ENCODE measurements around the gene NSUN7. TPM values are rescaled to one million over a fixed set of nuclear protein-coding genes. Genes with fewer than 3 reads are reported as not detected.

Gene NSUN7
- total and polyA plus RNA-seq, 9 donors = 2.0 to 12.5 (median 3.3) TPM

GRCh38 chr4:40737879-40738278, 11.9 kb upstream of the NSUN7 start:
- 63 to 76% (median 69%) methylated on average over 2 of the region's 2 CpGs for WGBS, 3 donors
- no peak for DNase-seq
- Histone ChIP-seq H3K36me3 (no peaks in the 10 kb centered on the region), H3K9me3 (no peaks in the 10 kb centered on the region), H3K27me3 (no peaks in the 10 kb centered on the region), H3K27ac (no peak overlapping the region), H3K4me1 (ENCODE audit: insufficient read depth) (no peaks in the 10 kb centered on the region), H3K4me3 (no peak overlapping the region)
- TF ChIP-seq CTCF (IDR thresholded peaks at IDR 0.05) = no peak
- TF ChIP-seq POLR2A (IDR thresholded peaks at IDR 0.05) = no peak
- TF ChIP-seq EP300 (IDR thresholded peaks at IDR 0.05) = no peak
- intact Hi-C loops (cut with DNase I) = loop anchor here in 1 of 4 donors (10.0 kb wide), 1 partner anchor 167 kb away; no protein-coding TSS in a partner anchor

GRCh38 chr4:40739347-40739746, 10.4 kb upstream of the NSUN7 start:
- intact Hi-C loops (cut with DNase I) = loop anchor here in 1 of 4 donors (10.0 kb wide), 1 partner anchor 165 kb away; no protein-coding TSS in a partner anchor
- no peaks in the 10 kb centered on the region for H3K27me3 ChIP-seq

GRCh38 chr4:40744218-40744617, 5.5 kb upstream of the NSUN7 start:
- Histone ChIP-seq H3K27ac (no peak overlapping the region), H3K27me3 (no peaks in the 10 kb centered on the region), H3K4me3 (no peak overlapping the region), H3K4me1 (ENCODE audit: insufficient read depth) (no peaks in the 10 kb centered on the region), H3K36me3 (no peaks in the 10 kb centered on the region), H3K9me3 (no peaks in the 10 kb centered on the region)
- 60 to 69% (median 65%) methylated on average over 3 of the region's 3 CpGs for WGBS, 3 donors
- no peak for TF ChIP-seq POLR2A (IDR thresholded peaks at IDR 0.05)
- TF ChIP-seq CTCF (IDR thresholded peaks at IDR 0.05) = no peak
- TF ChIP-seq EP300 (IDR thresholded peaks at IDR 0.05) = no peak
- DNase-seq = no peak
- intact Hi-C loops (cut with DNase I) = no loop called here

More at GRCh38 chr4:40739347-40739746, 10.4 kb upstream of the NSUN7 start:
- H3K9me3 ChIP-seq = no peaks in the 10 kb centered on the region
- DNase-seq = no peak
- H3K4me1 ChIP-seq (ENCODE audit: insufficient read depth) = no peaks in the 10 kb centered on the region
- no peak overlapping the region for H3K27ac ChIP-seq
- no peak for TF ChIP-seq POLR2A (IDR thresholded peaks at IDR 0.05)
- TF ChIP-seq CTCF (IDR thresholded peaks at IDR 0.05) = no peak
- no peak for TF ChIP-seq EP300 (IDR thresholded peaks at IDR 0.05)
- no peaks in the 10 kb centered on the region for H3K36me3 ChIP-seq
- no peak overlapping the region for H3K4me3 ChIP-seq

GRCh38 chr4:40745285-40745984, 4.3 kb upstream of the NSUN7 start:
- no peaks in the 10 kb centered on the region for H3K27me3 ChIP-seq
- no peaks in the 10 kb centered on the region for H3K36me3 ChIP-seq
- no peak overlapping the region for H3K27ac ChIP-seq
- TF ChIP-seq EP300 (IDR thresholded peaks at IDR 0.05) (no peak), POLR2A (IDR thresholded peaks at IDR 0.05) (no peak), CTCF (IDR thresholded peaks at IDR 0.05) (no peak)
- no peak overlapping the region for H3K4me3 ChIP-seq
- 78 to 84% (median 80%) methylated on average over 6 of the region's 6 CpGs for WGBS, 3 donors
- H3K9me3 ChIP-seq = no peaks in the 10 kb centered on the region
- intact Hi-C loops (cut with DNase I) = no loop called here
- no peaks in the 10 kb centered on the region for H3K4me1 ChIP-seq (ENCODE audit: insufficient read depth)
- DNase-seq = no peak
